Uterus (tissue), 4 donors: Measurements from ENCODE around the gene RMDN3. TPM values are rescaled to one million over a fixed set of nuclear protein-coding genes. Genes with fewer than 3 reads are reported as not detected.

Experiments
- DNase-seq, 2 donors: peaks; one replicate each; pipeline ENCODE4 v3.0.0-alpha.2; 2019 to 2020
- H3K27ac ChIP-seq, 2 donors: fragments of 200-600 bp; sonication (generic); 1 replicate in 1 of 2; 2 replicates in 1 of 2; pipeline ENCODE4 v1.5.1; 2016 to 2018
- H3K27me3 ChIP-seq, 2 donors: fragments of 200-600 bp; sonication (generic); one replicate each; pipeline ENCODE4 v1.5.1; 2018 to 2019; ENCODE audit warnings: control low read depth in 1 of 2
- H3K36me3 ChIP-seq, 2 donors: fragments of 200-600 bp; sonication (generic); one replicate each; pipeline ENCODE4 v1.5.1; 2019; ENCODE audit warnings: control low read depth in 1 of 2
- H3K4me1 ChIP-seq, 2 donors: fragments of 200-600 bp; sonication (generic); one replicate each; pipeline ENCODE4 v1.5.1; 2018 to 2019; ENCODE audit warnings: control low read depth in 1 of 2
- H3K4me3 ChIP-seq, 2 donors: fragments of 200-600 bp; sonication (generic); 1 replicate in 1 of 2; 2 replicates in 1 of 2; pipeline ENCODE4 v1.5.1; 2018 to 2019; ENCODE audit warnings: mild to moderate bottlenecking in 1 of 2
- H3K9me3 ChIP-seq, 2 donors: fragments of 200-600 bp; sonication (generic); one replicate each; pipeline ENCODE4 v1.5.1; 2019; ENCODE audit warnings: control low read depth in 1 of 2
- POLR2A ChIP-seq, 2 donors: fragments of 450-650 bp; IDR thresholded peaks; one replicate each; pipeline ENCODE4 v1.6.1; 2016; ENCODE audit warnings: antibody characterized with exemption in 2 of 2, mild to moderate bottlenecking in 1 of 2, moderate library complexity in 1 of 2
- intact Hi-C: fragments of 100-400 bp; cut with DNase I; formaldehyde crosslinking; loops from one replicate; pipeline ENCODE4 v1.15.1; 2023; ENCODE audit warnings: low total_unique reads
- total RNA-seq, 4 donors: library from RNA; depleted of rRNA in 3 of 4; stranded (reverse); fragments of >200 nt in 3 of 4; gene quantifications; one replicate each; pipeline versions ENCODE4 v1.1.0 to v1.2.4, GENCODE V29; 2014 to 2023
- TF ChIP-seq, protein P1 (sequence below), 4 experiments: fragments of 200-600 bp in 2 of 4; fragments of 450-650 bp in 2 of 4; sonication (generic) in 2 of 4; IDR thresholded peaks; one replicate each; pipeline ENCODE4 v1.5.1; 2016 to 2019; ENCODE audit warnings: antibody characterized with exemption in 4 of 4, mild to moderate bottlenecking in 2 of 4, moderate library complexity in 1 of 4
- donor health status: DM: yes; HTN: yes; CAD: no.

The RMDN3 gene
- total RNA-seq, 4 donors from 2014 or later: 6.4 to 27.0 (median 16.1) TPM

DNA sequence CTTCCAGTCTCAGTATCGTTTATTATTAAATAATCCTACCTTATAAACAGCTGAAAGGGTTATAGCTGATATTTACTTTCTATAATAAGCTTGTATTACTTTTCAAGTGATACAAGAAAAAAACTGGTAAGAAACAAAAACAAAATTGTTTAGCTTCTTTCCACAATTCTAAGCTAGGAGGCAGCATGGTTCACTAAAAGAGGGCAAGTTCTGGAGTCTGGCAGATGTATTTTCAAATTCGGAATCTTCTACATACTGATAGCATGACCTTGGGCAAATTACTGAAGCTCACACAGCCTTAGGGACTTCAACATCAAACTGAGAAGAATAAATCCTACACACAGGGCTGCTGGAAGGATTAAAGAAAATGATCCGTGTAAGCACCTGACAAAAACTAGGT is 30.1 kb upstream of the RMDN3 start:
- no peaks in the 10 kb centered on the region for H3K36me3 ChIP-seq
- H3K4me1 ChIP-seq: no peaks in the 10 kb centered on the region
- no peaks in the 10 kb centered on the region for H3K9me3 ChIP-seq
- TF ChIP-seq POLR2A (IDR thresholded peaks at IDR 0.05): no peak
- TF ChIP-seq, protein P1, sequence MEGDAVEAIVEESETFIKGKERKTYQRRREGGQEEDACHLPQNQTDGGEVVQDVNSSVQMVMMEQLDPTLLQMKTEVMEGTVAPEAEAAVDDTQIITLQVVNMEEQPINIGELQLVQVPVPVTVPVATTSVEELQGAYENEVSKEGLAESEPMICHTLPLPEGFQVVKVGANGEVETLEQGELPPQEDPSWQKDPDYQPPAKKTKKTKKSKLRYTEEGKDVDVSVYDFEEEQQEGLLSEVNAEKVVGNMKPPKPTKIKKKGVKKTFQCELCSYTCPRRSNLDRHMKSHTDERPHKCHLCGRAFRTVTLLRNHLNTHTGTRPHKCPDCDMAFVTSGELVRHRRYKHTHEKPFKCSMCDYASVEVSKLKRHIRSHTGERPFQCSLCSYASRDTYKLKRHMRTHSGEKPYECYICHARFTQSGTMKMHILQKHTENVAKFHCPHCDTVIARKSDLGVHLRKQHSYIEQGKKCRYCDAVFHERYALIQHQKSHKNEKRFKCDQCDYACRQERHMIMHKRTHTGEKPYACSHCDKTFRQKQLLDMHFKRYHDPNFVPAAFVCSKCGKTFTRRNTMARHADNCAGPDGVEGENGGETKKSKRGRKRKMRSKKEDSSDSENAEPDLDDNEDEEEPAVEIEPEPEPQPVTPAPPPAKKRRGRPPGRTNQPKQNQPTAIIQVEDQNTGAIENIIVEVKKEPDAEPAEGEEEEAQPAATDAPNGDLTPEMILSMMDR (IDR thresholded peaks at IDR 0.05): no peak
- intact Hi-C loops: no loop called here
- no peak for DNase-seq
- no peaks in the 10 kb centered on the region for H3K27me3 ChIP-seq
- H3K27ac ChIP-seq: no peak overlapping the region
- no peak overlapping the region for H3K4me3 ChIP-seq

DNA sequence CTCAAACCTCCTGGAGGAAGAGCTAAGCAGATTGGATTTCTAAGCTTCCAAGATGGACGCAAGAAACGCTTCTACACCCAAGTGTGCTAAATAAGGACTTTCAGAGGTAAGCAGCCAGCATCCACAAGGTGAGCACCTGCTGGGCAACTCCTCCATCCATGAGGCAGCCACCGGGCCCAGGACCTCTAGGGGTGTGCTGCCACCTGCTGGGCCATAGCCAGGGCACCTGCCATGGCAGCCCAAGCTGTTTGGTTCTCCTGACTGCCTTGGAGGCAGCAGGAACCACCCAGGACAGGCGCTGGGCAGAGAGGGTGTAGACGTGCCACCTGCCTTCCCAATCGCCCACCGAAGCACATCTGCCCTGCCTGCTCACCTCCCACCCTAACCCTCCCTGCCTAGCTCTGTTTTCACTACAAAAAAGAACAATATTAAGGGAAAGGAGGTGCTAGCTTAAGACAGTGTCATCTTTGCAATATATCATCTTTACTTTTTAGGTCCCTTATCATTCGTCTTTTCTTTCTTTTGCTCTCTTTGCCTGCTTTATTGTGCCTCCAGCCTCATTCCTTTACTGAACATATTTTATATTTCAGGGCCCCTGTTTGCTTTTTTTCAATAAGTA is 27.7 kb upstream of the RMDN3 start:
- TF ChIP-seq, protein P1 (IDR thresholded peaks at IDR 0.05): peak in 2 of 4 experiments; percentile 46 to 56
- TF ChIP-seq POLR2A (IDR thresholded peaks at IDR 0.05): no peak
- Histone ChIP-seq H3K27me3 (no peaks in the 10 kb centered on the region), H3K27ac (no peak overlapping the region), H3K9me3 (no peaks in the 10 kb centered on the region), H3K4me3 (no peak overlapping the region), H3K36me3 (no peaks in the 10 kb centered on the region), H3K4me1 (no peaks in the 10 kb centered on the region)
- DNase-seq: peak in 1 of 2 donors; percentile 24
- intact Hi-C loops: no loop called here

- H3K4me3 ChIP-seq: no peak overlapping the region
- no peaks in the 10 kb centered on the region for H3K9me3 ChIP-seq
- H3K27ac ChIP-seq: no peak overlapping the region
- no peaks in the 10 kb centered on the region for H3K4me1 ChIP-seq
- no peaks in the 10 kb centered on the region for H3K36me3 ChIP-seq
- no peak for DNase-seq
- intact Hi-C loops: no loop called here
- TF ChIP-seq POLR2A (IDR thresholded peaks at IDR 0.05): no peak
- TF ChIP-seq, protein P1 (IDR thresholded peaks at IDR 0.05): no peak
- no peaks in the 10 kb centered on the region for H3K27me3 ChIP-seq
Measured at GRCh38 chr15:40776537-40777141, 21.6 kb upstream of the RMDN3 start.

DNA sequence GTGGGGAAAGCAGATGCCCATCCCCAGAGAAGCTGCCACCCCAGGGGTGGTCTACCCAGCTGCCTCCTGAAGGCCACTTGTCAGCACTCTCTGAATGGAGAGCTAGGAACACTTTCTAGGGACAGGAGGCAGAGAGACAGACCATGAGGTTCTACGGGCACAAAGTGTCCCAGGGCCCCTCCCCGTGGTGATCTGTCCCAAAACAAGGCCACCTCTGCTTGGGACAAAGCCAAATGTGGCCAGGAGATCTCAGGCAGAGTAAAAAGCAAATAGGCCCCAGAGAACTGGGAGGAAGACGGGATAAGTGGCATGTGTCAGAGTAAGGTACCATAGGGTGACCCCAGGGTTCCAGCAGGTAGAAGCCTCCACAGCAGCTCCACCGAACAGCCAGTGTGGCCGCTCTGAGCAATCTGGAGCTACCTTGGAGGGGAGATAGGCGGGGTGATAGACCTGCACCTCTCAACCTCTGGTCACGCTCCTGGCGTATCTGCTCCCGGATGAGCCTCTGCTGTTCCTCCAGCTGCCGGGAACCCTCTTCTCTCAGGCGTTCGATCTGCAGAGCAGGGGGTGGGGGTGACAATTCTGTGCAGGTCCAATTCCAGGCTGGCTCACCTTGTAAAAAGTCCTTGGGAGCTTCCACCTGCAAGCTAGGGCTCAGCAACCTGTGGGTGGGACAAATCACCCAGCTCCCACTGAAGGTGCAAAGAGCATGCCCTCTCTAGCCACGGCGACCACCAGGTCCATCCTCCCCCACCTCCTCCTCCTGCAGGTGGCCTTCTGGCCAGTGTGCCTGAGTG is 20.9 kb upstream of the RMDN3 start:
- Histone ChIP-seq H3K27ac (no peak overlapping the region), H3K36me3 (no peaks in the 10 kb centered on the region), H3K9me3 (no peaks in the 10 kb centered on the region), H3K4me3 (no peak overlapping the region), H3K4me1 (no peaks in the 10 kb centered on the region), H3K27me3 (no peaks in the 10 kb centered on the region)
- intact Hi-C loops: no loop called here
- TF ChIP-seq POLR2A (IDR thresholded peaks at IDR 0.05): no peak
- DNase-seq: no peak

- no peaks in the 10 kb centered on the region for H3K27me3 ChIP-seq
- no peak overlapping the region for H3K27ac ChIP-seq
- no peak for DNase-seq
- H3K36me3 ChIP-seq: no peaks in the 10 kb centered on the region
- no peak for TF ChIP-seq POLR2A (IDR thresholded peaks at IDR 0.05)
- TF ChIP-seq, protein P1 (IDR thresholded peaks at IDR 0.05): no peak
- H3K4me3 ChIP-seq: no peak overlapping the region
- no peaks in the 10 kb centered on the region for H3K9me3 ChIP-seq
- intact Hi-C loops: no loop called here
- H3K4me1 ChIP-seq: no peaks in the 10 kb centered on the region
Measured at GRCh38 chr15:40775007-40775406, 20.0 kb upstream of the RMDN3 start.
